Renal pelvis (tissue), 4 donors: Measurements from ENCODE around the gene TSPAN9. TPM values are rescaled to one million over a fixed set of nuclear protein-coding genes. Genes with fewer than 3 reads are reported as not detected.

Experiments
- DNase-seq: peaks from one replicate; pipeline ENCODE4 v3.0.0-alpha.2; 2013
- polyA plus RNA-seq, 3 donors: library from polyadenylated mRNA; unstranded; fragments of 120-200 nt; gene quantifications; one replicate each; pipeline ENCODE4 v1.2.1, GENCODE V29; 2013; ENCODE audit not compliant: insufficient read length in 3 of 3

Gene TSPAN9
- polyA plus RNA-seq, 3 donors = 69.0 to 86.6 (median 83.3) TPM

DNA sequence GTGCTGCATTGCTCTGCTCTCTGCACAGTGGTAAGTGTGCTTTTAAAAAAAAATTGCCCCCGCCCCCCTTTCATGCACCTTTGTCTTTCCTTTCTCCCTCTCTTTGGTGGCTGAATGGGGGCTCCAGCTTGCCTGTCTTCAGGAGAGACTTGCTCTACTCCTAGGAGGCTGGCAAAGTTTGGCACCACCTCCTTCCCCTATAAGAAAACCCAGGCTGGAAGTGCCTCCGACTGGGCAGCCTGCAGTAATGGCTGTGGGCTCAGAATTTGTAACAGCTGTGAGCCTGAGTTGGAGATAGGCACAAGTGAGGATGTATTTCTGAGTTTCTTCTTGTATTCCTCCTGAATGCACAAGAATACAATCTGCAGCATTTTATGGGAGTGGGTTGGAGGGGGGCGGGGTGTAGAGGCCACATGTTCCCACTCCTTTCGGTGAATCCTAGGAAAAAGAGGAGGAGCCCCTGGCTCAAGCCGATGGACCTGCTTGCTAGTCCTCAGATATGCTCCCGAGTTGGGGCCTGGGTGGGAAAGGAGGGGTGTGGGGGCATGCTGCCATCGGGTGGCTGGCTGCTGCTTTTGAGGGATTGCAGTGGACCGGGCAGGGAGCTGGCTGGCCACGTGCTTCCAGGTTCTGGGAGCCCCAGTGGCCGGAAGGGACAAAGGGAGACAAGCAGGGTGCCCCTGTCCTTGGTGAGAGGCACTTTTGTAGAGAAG is 124.3 kb downstream of the TSPAN9 start:
- no peak for DNase-seq

DNA sequence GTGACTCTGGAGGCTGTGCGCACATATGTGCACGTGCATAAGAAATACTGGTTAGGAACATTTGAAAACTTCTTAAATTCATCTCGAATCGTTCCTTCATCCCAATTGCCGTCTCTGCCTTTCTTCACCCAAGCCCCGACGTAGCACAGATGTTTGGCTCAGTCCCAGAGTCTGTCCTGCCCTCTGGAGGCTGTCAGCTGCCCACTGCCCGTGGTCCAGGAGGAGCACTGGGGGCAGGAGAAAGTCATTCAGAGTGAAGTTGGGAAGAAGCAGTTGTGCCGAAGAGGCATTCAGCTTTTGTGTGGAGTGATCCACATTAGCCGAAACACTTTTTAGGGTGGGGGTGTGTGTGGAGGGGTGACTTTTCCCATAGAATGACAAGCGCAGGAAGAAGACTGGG is 124.9 kb downstream of the TSPAN9 start:
- no peak for DNase-seq

DNA sequence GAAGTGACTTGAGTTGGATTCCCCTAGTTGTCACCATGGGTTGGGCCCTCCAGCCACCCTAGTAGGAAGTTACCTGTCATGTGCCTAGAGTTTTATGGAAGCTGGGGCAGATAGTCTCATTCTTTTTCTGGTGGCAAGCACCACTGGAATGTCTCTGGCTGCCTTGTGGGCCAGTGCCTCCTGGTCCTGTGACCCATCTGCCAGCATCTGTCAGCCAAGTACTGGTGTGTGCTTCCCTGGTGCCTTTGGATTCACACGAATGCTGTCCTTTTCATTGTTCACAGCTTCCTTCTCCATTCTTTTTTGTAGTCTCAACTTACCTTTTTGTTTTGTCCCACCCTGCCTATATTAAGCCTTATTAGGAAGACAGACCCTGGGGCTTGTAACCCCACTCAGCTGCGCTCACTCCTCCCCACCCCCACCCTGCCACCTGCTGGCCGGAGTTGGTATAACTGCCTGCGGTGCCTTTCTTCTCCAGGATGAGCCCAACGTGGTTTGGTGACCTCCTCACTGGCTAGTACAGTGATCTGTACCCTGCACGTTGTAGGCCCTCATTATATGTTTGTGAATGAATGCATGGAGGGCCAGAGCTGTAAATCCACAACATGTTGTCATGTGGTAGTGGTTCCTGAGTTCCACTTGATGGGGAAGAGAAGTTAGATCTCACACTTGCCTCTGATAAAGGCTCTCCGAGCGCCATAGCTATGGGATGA is 125.7 kb downstream of the TSPAN9 start:
- DNase-seq = no peak

DNA sequence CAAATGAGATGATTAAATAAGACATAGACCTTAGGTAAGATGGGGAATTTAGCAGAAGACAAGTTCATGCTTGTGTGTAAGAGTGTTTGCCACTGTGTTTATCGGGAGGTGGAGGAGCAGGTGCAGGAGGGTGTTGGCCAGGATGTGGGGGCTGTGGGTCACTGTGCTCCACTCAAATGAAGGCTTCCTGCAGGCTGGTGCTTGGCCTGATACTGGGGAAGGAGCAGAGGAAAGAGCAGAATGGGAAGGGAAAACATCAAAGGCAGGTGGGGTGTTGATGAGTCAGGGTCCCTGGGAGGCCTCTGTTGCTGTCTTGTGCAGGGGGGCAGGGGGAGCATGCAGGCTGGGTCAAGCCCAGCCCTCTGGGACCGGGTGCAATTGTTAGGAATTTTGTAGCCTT is 126.5 kb downstream of the TSPAN9 start:
- DNase-seq = no peak

DNA sequence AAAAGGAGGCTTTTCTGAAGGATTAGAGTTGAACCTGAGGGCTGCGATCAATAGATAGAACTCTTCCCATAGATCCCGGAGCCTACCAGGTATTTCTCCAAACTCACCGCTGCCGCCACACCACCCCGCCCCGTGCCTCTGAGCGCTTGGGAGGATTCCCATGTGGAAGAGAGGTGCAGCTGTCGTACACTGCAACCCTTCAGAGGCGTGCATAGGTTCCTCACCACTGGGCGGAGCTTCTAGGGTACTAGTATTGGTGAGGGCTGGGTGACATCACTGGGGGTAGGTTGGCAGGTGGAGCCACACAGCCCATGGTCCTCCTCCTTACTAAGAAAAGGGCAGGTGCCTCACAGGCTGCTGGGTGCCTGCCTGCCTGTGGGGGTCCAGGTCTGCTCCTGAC is 127.0 kb downstream of the TSPAN9 start:
- no peak for DNase-seq

DNA sequence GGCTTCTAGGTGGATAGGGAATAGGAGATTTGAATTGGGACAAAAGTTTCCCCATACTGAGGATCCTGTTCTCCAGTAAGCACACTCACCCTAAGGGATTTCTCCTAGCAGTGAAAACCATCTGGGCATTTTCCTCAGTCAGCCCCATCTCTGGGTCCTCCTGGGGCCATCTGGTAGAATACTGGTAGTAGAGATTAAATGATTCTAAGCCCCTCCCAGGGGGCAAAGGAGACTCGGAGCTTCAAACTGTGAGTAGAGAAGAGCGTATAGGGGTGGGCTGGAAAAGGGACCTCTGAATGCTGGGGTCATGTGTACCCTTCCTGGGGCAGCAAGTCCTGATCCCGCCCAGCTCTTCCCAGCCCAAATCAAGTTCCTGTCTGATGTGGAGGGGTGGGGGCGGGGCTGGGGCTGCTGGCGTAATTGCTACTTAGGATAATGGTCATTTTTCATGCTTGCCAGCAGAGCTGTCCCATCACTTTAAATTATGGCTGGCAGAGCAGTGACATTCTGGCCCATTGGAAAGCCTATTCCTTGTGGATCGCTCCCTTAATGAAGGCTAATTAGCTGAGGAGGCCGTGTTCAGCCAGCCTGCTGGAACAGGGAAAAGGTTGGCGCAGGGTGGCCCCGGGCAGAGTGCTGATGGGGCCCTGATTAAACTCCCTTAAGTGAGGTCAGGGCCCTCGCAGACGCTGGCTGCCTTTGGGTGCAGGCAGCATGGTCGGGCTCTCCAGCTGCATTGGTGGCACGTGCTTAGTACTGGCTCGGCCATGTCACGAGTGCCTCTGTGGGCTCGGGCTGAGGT is 127.8 kb downstream of the TSPAN9 start:
- no peak for DNase-seq

DNA sequence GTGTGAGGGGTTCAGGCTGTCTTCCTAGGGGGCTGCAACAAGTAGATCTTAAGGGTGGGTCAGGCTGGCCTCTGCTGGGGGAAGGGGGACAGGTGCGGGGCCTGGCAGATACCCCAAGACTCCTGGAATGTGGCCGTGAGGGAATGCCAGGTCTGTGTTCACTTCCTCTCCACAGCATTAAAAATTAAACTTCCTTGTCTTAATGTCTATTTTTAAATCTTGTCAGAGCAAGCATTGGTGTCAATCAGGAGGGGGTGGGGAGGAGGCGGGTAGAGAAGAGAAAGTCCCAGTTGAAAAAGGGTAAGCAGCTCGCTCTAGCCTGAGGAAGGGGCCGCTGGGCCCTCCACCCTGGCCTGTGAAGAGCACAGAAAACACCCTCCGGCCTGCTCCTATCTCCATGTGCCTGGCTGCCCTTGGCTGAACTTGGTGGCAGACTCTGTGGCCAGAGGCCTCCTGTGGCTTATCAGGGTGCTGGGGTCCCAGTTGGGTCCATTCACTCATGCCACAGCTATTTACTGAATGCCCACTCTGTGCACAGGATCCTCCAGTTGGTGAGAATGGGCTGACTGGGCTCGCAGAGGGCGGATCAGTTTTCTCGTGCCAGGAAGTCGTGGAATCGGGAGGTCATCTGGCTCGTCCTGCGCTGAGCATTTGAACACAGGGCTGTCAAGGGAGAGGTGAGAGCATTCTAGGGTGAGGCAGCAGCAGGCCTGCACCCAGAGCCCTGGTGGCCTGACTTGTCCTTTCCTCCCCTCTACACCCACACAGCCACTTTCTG is 128.8 kb downstream of the TSPAN9 start:
- no peak for DNase-seq

DNA sequence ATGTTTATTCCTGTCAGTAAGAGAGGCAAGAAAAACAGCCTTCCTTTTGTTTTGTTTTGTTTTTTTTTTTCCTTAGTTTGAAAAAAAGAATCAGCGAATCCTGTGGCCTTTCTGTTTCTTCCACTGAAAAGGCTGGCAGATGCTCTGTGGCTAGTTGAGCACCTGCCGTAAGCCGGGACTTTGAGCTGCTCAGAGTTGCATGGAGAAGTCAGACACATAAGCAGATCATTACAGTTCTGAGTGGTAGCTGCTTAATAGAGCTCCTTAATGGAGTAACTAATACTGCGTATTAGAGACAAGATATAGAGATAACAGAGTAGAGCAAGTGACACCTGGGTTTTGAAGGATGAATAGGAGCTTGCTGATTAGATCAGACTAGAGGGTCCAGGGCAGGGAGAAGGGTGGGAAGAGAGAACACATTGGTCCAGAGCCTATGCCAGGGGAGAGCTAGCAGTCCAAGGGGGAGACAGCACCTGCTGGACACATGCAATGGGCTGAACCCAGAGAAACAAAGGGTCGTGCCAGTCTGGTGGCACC is 129.4 kb downstream of the TSPAN9 start:
- DNase-seq = no peak

DNA sequence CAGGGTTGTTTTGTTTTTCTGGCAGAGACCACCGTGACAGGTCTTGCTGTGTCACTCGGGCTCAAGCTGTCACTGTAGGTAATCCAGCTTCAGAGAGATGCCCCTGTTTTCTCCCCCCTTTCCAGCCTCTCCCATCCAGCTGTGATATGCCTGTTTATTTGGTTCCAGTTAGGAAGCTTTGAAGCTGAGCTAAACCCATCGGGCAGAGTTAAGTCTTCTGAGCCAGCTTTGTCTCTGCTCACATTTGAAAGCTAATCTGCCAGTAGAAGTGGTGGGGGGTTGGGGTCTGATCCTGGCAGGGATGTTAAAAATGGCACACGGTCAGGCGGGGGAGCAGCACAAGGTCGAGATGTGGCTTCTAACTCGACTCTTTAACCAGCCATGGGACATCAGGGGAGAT is 130.0 kb downstream of the TSPAN9 start:
- DNase-seq = no peak

DNA sequence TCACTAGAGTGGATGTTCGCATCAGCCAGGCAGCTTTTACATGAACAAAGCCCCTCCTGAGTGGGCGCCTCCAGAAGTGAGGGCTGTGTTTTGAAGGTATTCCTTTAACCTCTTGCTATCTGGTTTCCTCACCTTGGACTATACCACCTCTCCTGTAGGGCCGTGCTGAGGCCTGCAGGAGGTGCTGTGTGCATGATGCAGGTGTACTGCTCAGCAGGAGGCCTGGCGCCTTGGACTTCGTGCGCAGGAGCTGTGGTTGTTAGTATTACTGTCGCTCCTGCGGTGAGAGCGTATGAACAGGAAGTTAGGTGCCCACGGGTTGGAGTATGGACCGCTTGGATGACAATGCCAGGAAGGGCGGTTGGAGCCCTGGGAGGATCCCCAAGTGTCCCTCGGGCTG is 130.7 kb downstream of the TSPAN9 start:
- no peak for DNase-seq

DNA sequence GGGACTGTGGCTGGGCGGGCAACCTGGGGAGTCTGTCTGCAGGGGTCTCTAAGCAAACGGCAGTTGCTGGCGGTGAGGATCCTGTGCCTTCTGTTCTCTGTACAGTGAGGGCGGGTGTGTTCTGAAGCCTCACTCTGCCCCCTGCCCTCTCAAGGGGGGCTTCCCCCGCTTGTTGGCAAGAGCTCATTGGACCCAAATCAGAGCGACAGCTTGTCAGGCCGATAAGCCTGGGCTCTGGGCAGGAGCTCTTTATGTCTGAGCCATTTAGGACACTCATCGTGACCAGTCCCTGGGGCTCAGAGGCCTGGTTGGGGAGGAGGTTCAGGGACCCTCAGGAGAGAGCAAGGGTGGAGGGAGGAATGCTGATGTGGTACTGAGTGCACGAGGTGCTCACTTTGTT is 136.0 kb downstream of the TSPAN9 start:
- DNase-seq = no peak

DNA sequence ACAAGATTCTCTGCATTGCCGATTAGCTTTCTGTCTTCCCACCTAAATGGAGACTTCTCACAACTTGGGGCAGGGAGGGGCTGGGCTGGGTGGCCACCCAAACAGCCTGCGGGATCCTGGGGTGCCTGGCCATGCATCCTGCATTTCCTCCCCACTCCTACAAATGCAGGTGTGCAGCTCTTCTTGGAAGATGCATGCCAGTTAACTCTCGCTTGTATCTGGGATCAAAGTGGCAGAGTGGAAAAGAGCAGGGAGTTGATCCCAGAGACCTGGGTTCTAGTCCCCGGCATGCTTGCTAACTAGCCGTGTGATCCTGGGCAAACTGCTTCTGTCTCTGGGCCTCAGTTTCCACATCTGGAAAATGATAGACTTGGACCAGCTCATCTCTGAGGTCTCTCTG is 136.6 kb downstream of the TSPAN9 start:
- DNase-seq = no peak

DNA sequence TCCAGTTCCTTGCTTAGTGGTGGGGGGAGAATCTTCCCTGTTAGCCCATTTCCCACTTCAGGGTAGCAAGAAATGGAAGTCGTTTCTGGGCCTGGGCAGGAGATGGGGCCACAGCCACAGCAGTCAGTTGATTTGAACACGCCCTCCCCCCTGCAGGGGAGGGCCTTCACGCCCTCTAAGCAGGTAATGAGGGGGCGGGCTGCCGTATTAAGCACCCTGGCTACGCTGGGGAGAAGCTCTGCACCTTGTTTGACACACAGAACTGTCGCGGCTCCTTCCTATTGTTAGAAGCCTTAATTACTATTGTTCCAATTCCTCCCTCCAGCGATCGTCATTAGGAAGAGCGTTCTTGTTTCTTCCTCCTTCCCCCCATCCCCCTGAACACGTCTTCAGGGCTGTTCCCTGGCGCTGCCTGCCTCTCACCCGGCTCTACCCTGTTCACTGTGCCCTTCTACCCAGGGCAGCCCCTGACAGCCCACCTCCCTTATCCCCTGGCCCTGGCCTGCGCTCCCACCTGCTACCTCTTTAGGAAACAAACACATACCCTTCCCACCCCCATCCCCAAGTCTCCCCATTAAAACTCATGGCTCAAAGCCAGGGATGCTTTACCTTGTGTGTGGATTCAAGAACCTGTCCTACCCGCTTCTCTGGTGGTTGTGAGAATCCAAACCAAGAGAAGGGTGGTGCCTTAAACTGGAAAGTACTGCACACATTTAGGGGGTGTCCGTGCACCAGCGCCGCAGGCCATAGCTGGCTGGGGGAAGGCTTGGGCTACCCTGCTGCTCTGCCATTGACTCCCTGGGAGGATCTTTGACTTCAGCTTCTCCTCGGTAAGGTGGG is 137.6 kb downstream of the TSPAN9 start:
- DNase-seq = no peak

DNA sequence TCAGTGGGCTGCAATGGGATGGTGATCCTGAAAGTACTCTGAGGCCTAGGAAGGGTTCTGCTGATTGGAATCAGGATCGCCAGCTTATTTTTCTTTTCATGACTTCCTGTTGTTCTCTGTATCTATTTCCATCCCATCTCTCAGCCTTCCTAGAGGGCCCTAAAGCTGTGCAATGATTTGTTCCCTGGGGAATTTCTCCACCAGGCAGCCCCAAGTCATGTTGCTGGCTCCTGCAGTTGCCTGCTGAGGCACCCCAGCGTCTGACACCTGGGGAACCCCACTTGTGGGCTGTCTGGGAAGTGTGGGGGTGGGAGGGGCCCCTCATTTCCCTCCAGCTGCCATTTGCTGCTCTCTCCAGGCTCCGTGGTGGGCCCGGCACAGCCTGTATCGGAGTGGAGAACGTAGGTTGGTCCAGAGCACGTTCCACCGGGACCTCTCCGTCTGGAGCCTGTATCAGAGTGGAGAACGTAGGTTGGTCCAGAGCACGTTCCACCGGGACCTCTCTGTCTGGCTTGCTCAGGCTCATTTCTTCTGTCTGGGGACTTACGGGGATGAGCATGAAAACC is 138.3 kb downstream of the TSPAN9 start:
- DNase-seq = no peak

DNA sequence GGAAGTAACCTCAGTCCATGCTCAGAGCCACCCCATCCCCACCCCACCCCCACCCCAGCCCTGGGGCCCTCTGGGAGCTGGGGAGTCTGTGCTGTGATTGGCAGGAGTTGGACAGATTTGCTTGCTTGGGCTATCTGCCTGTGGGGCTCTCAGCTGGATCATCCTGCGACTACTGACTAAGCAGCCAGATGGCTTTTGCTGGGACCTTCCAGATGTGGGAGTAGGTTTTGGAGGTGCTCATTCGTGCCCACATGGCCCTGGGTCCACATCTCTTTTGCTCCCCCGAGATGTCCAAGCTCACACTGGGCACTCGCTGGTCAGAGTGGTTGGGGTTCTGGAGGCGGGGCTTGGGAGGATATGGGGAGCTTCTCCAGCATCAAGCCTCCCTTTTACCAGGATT is 138.9 kb downstream of the TSPAN9 start:
- DNase-seq = no peak

DNA sequence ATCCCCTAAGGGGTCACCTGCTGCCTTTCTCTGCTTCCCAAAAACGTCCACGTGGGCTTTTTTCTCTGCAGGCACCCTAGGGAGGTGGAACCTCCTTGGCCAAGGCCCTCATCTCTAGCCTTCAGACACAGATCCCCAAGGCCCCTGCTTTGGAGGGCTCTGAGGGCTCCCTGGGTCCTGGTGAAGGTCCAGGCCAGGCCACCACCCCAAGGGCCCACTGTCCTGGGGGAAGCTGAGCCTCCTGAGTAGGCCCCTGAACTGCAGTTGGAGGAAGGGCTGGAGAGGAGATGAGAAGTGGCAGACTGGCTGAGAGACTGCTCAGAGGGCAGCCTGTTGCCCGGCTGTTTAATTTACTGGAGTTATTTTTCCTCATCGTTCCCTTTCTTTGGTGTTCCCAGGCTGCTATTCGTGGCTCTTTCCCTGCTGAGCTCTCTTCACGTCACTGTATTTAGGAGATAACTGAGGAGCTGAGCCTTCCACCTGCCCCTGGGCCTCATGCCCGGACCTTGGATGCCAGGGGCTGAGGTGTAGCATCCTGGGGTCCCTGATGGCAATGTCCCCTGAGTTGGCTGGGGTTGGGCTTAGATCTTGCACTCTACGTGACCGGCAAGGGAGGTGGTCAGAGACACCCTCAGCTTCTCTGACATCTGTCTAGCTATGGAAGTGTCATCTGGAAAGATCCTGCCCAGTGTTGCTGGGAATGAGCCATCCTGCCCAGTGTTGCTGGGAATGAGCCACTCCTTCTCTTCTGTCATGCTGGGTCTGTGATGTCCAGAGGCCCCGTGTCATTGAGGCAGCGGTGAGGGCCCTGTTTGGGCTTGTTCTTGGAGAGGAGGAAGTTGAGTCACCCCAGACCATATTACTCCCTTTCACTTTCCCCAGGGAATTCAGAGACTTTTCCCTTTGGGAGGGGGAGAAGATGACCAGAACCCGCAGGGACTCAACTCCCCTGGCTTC is 139.8 kb downstream of the TSPAN9 start:
- no peak for DNase-seq

DNA sequence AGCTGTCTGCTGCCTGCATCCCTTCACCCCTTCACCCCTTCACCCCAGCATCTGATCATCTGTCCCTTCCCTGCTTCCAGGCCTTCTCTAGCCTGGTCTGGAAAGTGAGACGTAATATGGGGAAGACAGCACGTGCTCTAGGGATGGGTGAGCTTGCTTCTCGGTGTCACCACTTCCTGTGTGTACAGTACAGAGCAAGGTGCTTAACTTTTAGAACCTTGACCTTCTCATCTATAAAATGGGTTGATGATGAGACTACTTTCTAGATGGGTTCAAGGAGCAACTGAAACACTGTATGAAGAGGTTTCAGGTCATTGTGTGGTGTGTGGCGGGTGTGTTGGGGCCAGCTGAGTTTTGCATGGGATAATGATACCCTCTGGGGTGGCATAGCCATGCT is 140.5 kb downstream of the TSPAN9 start:
- no peak for DNase-seq

DNA sequence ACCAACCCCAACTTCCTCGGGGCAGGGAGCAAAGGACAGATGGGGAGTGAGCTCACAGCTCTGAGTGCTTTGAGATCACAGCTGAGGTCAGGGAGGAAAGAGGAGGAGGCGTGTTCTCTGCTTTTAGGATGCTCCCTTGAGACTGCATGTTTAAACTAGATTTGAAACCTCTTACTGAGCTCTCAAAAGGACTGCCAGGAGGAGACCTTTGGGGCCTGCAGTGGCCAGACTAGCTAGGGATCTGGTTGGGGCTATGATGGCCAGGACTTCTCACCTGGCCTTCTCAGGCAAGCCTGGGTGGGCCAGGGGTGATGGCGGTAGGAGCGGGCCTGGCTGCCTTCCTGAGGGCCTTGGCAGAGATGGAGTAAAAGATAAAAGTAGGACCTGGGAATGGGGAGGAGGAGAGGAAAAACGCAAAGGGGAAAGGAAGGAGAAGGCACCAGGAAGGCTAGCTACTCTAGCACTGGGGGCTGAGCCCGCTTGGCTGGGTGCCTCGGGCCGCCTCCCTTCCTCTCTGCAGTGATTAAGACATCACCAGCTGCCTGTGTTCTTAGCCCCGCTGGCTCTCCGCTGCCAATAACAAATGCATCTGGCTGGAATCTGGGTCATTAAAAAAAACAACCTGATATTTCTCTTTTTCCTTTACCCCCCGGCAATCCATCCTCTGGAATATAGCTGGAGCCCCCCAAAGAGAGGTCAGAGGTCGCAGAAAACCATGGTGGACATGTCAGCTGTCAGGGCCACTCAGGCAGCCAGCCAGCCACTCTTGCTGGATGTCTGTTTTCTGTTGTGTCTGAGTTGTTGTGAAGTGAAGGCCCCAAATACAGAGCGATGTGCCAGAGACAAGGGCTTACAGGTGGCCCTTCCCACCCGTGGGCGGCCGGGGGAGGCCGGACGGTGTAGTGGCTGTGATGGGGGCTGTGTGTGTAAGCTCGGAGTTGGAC is 141.3 kb downstream of the TSPAN9 start:
- DNase-seq = no peak
